ENCODE data around the gene NELFE.

GRCh38 chr6:31927863-31928671 is 30.7 kb downstream of the NELFE start:
- TF ChIP-seq POLR2A (IDR thresholded peaks at IDR 0.05) (no peak), EP300 (IDR thresholded peaks at IDR 0.05) (no peak)
- TF ChIP-seq, protein P1, sequence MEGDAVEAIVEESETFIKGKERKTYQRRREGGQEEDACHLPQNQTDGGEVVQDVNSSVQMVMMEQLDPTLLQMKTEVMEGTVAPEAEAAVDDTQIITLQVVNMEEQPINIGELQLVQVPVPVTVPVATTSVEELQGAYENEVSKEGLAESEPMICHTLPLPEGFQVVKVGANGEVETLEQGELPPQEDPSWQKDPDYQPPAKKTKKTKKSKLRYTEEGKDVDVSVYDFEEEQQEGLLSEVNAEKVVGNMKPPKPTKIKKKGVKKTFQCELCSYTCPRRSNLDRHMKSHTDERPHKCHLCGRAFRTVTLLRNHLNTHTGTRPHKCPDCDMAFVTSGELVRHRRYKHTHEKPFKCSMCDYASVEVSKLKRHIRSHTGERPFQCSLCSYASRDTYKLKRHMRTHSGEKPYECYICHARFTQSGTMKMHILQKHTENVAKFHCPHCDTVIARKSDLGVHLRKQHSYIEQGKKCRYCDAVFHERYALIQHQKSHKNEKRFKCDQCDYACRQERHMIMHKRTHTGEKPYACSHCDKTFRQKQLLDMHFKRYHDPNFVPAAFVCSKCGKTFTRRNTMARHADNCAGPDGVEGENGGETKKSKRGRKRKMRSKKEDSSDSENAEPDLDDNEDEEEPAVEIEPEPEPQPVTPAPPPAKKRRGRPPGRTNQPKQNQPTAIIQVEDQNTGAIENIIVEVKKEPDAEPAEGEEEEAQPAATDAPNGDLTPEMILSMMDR (IDR thresholded peaks at IDR 0.05): no peak
